Activated T-cell treated with anti-CD3 and anti-CD28 coated beads for 48 hours (primary cell): Measurements from ENCODE around the gene RABGAP1L.
"Not testable (repeated sequence)": the region's sequence is repeated elsewhere in the genome, so short reads cannot be mapped to it uniquely, and the experiment has no call there.

Experiments
- DNase-seq: peaks from one replicate; pipeline ENCODE4 v3.0.0-alpha.2; 2020; ENCODE audit warnings: low read depth

The RABGAP1L gene

DNA sequence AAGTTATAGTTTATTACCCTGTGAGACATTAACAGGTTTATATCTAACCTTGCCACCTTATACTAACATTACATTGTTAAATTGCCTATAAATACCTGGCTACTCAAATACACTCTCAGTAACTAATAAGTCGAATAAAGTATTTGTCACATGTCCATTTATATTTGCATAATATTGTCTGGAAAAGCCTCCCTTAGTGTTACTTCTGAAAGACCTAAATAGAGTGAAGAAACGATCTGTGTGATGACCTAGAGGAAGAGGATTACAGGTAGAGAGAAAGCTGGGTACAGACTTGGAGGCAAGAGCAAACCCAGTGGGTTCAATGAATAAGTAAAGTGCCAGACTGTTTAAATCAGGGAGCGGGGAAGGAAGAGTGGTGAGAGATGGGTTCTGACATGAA is 837.7 kb downstream of the RABGAP1L start:
- DNase-seq = no peak

GRCh38 chr1:174998569-174999215 is 839.4 kb downstream of the RABGAP1L start:
- no peak for DNase-seq

DNA sequence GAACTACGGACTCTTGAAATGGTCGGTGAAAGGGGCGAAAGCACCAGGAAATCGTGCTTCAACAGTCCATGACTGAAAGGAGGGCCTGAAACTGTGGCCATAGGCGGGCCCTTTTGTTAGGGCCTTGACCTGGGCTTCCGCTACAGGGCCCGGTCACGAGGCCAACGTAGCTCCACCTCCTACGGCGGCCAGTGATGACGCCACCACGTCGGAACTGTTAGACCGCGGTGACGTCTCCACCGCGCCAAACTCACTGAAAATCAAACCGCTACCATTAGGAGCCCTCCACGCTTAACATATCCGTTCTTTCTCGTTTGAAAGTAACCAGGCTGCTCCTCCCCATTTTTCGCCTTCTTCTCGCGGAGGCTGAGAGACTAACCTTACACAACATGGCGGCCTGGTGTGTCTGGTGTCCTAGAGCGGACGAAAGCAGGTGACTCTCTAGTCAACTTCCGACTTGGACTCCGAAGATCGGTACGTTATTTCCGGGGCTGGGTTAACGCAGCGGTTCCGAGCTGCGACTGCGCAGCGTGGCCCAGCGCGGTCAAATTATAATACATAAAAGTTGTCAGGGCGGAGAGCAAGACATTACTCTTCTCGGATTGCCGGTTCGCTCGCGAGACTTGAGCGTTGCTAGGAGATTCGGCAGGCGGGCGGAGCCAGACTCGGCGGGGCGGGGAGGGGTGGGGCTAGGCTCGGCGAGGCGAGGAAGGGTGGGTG is 840.1 kb downstream of the RABGAP1L start:
- DNase-seq = peak; percentile 95

GRCh38 chr1:174999936-175000696 is 840.8 kb downstream of the RABGAP1L start, which contains the start of gene CACYBP:
TSS of gene CACYBP (plus strand) at chr1:174999947. CDS start at chr1:175000181, 234 bp downstream.
- no peak for DNase-seq

DNA sequence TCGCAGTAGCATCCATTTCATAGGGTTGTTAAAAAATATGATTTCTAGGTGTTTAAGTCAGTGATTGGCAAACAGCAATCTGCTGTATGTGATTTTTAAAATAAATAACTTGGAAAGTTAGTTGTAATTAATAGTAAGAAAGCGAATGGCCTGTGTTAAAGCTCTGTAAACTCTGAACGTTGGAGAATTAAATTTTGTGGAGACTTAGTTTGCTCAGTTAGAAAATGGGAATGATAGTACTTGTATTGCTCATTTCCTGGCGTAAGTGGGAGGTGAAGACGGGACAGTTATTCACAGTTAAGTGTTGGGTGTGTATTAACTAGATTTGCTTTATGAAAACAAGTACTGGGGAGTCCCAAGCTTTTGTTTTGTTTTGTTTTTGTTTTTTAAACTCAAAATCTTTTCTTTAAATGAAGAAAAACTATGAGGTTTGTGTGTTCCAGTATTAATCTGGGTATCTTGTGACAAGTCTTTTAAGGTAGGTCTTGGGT is 841.4 kb downstream of the RABGAP1L start:
- no peak for DNase-seq

DNA sequence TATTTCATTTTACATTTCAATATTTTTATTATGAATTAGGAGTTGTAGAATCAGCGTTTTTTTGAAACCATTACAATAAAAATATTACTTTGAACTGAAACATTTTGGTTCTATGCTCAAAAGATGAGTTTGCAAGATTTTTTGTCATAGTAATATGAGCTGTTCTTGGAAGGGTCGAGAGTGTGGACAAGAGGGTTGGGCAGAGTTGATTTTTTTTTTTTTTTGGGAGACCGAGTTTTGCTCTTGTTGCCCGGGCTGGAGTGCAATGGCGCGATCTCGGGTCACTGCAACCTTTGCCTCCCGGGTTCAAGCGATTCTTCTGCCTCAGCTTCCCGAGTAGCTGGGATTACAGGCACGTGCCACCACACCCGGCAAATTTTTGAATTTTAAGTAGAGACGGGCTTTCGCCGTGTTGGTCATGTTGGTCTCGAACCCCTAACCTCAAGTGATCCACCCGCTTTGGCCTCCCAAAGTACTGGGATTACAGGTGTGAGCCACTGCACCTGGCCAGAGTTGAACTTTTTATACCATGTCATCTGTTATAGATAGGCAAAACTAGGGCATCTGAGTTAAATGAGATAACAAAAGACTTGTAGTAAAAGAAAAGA is 843.7 kb downstream of the RABGAP1L start:
- DNase-seq = no peak

- no peak for DNase-seq
These were observed 844.2 kb downstream of the RABGAP1L start for GRCh38 chr1:175003521-175003920.

- no peak for DNase-seq
These were observed 845.9 kb downstream of the RABGAP1L start for GRCh38 chr1:175005085-175005783.

- DNase-seq = no peak
These were observed 850.2 kb downstream of the RABGAP1L start for GRCh38 chr1:175009532-175009931.

DNA sequence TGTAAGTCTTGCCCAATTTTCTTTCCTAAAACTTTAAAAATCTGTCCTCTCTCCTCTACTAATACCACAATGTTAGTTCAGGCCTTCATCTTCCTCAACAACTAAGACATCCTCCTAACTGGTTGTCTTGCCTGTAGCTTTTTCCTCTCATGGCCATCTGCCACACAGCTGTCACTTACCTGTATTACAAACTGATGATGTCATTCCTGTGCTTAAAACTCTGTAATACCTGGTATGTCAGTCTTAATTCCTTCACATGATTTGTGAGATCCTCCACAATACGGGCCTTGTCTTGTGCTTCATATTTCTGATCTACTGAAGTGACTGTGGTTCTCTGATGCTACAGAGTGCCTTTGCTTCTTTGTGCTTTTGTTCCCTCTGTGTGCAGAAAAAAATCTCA is 854.1 kb downstream of the RABGAP1L start:
- no peak for DNase-seq

GRCh38 chr1:175015243-175015642 is 855.9 kb downstream of the RABGAP1L start:
- no peak for DNase-seq

- DNase-seq = no peak
These were observed 860.2 kb downstream of the RABGAP1L start for GRCh38 chr1:175019524-175019923.

- DNase-seq = peak; percentile 98
These were observed 864.0 kb downstream of the RABGAP1L start, which contains the start of gene MRPS14 for GRCh38 chr1:175023043-175023921. TSS of gene MRPS14 (minus strand) at chr1:175023425. CDS start at chr1:175023408, 17 bp downstream.

GRCh38 chr1:175023922-175024242 is 864.6 kb downstream of the RABGAP1L start:
- DNase-seq = not testable (repeated sequence)

- no peak for DNase-seq
These were observed 865.5 kb downstream of the RABGAP1L start for GRCh38 chr1:175024773-175025172.

DNA sequence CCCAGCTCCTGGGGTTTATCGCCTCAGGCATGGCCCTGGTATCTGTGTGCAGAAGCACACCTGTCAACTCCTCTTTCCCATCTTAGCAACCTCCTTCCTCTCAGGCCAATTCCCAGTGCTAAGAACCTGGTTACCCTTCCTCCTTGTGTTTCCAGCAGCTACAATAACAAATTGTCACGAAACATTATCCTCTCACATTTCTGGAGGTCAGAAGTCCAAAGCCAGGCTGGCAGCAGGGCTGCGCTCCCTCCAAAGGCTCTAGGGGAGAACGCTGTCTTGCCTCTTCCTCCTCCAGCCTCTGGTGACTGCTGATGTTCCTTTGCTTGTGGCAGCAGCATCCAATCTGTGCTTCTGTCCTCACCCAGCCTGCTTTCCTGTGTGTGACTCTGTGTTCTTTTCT is 874.6 kb downstream of the RABGAP1L start:
- DNase-seq = no peak

- no peak for DNase-seq
These were observed 875.5 kb downstream of the RABGAP1L start for GRCh38 chr1:175034775-175035174.

- no peak for DNase-seq
These were observed 876.5 kb downstream of the RABGAP1L start for GRCh38 chr1:175035865-175036264.

DNA sequence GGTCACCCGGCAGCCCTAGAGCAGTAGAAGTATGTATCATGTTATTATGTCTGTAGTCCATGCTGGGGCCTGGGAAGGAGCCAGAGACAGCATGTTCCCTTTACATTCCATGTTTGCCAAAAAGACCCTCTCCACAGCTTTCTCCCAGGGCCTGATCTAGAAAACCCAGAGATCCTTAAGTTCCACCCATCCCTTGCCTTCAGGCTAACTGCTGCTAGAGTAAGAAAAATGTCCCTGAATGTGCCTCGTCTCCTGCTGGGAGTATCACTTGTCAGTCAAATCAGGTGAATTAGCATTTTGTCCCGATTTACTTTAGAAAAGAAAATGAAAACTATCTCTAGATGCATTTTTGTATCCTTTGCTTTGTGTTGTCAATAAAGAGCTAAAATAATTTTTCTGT is 877.2 kb downstream of the RABGAP1L start:
- DNase-seq = no peak

DNA sequence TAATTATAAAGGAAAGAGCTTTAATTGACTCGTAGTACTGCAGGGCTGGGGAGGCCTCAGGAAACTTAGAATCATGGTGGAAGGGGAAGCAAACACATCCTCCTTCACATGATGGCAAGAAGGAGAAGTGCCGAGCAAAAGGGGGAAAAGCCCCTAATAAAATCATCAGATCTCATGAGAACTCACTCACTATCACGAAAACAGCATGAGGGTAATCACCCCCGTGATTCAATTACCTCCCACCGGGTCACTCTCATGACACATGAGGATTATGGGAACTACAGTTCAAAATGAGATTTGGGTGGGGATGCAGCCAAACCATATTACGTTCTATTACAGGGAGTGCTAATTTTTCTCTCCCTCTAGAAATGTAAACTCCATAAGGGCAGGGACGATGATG is 878.1 kb downstream of the RABGAP1L start:
- DNase-seq = no peak
